GM18511 (cell line): Measurements from ENCODE around the gene MTA3.
"Not testable (repeated sequence)": the region's sequence is repeated elsewhere in the genome, so short reads cannot be mapped to it uniquely, and the experiment has no call there.

Experiments used
- ATAC-seq: cut with Tn5 transposase; IDR thresholded peaks from one replicate; pipeline ENCODE4 v1.9.1; 2021; ENCODE audit warnings: mild to moderate bottlenecking, moderate library complexity; ENCODE audit not compliant: unreplicated experiment

Gene MTA3

DNA sequence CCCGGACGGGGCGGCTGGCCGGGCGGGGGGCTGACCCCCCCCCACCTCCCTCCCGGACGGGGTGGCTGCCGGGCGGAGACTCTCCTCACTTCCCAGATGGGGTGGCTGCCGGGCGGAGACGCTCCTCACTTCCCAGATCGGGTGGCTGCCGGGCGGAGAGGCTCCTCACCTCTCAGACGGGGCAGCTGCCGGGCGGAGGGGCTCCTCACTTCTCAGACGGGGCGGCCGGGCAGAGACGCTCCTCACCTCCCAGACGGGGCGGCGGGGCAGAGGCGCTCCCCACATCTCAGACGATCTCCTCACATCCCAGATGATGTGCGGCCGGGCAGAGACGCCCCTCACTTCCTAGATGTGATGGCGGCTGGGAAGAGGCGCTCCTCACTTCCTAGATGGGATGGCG, 37.7 kb downstream of the MTA3 start:
- not testable (repeated sequence) for ATAC-seq

DNA sequence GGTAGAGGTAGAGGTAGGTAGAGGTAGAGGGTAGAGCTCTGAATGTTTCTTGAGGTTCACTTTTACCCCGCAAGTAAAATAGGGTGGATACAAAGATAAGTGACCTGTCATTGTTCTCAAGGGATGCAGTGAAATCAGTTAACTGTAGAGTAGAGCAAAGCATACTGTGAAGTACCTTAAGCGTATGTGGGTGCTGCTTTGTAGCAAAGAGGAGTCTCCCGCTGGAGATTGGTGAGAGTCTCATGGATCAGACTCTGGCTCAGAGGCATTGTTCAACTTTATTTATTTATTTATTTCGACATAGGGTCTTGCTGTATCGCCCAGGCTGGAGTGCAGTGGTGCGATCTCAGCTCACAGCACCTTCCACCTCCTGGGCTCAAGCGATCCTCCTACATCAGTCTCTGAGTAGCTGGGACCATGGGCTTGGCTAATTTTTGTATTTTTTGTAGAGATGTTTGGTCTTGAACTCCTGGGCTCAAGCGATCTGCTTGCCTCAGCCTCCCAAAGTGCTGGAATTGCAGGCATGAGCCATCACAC, 38.7 kb downstream of the MTA3 start:
- no peak for ATAC-seq

DNA sequence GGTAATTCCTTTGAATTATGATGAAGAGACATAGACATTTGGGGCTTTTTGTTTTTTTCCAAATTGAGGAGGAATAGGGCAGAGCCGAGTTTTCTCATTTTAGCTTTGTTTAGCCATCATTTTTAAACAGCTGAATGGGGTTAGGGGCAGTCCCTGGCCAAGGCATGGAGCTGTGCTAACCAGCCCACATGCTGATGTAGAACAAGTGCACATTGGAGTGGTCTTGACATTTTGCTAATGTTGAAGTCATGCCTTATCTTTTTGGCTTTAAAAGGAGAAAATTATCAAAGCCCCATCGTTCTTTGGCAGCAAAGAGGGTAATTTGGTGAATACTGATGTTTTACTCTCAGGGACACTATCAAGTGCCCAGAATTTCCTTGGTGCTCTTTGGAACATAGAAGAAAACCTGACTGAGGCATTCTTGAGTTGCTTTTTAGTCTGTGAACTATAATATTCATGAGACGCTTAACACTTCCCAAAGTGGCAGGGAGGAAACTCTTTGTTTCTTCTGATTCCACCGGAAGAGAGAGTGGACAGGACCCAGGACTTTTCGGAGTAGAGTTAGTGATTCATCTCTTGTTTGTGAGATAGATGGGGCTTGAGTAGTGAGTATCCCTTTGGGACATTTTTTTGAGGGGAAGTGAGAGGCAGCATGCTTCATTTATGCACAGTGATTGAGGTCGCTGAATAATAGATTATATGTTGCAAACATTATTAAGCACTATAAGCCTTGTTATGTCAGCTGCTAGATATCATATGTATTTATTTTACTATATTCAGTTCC, 45.0 kb downstream of the MTA3 start:
- no peak for ATAC-seq

DNA sequence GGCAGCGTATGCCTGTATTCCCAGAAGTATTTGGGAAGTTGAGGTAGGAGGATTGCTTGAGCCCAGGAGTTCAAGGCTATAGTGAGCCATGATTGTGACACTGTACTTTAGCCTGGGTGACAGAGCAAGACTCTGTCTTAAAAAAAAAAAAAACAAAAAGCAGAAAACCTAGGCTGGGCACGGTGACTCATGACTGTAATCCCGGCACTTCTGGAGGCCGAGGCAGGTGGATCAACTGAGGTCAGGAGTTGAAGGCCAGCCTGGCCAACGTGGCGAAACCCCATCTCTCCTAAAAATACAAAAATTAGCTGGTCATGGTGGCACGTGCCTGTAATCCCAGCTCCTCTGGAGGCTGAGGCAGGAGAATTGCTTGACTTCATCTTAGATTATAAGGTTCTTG, 46.4 kb downstream of the MTA3 start:
- no peak for ATAC-seq

DNA sequence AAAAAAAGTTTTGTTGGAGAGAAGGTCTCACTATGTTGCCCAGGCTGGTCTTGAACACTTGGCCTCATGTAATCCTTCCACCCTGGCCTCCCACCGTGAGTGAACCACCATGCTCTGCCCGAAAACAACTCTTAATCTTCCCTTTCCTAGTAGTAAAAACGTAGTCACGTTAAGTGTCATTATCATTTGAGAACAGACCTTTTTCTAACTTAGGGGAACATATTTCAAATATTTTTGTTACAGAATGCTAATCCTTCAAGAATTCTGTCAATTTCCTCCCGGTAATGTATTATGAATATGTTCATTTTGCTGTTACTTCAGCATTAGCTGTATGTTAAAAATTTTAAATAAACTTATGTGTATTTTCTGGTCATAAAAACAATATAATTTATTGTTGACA, 49.7 kb downstream of the MTA3 start:
- ATAC-seq = no peak

DNA sequence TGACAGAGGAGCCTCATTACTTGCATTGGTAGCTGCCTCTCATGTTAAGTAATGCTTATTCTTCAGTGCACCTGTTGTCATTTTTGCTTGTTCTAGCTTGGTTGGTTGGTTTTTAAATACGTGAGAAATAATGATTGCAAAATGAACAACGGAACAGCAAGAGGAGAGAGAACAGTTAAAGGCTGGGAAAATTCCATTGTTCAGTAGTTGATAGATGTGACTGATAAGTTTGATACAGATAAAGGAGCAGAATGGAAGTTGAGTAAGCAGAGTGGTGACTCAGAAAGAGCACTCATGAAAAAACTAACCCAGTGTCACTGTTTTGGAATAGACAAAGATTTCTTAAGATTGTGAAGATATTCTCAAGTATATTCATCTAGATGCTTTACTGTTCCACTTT, 50.5 kb downstream of the MTA3 start:
- ATAC-seq = no peak

DNA sequence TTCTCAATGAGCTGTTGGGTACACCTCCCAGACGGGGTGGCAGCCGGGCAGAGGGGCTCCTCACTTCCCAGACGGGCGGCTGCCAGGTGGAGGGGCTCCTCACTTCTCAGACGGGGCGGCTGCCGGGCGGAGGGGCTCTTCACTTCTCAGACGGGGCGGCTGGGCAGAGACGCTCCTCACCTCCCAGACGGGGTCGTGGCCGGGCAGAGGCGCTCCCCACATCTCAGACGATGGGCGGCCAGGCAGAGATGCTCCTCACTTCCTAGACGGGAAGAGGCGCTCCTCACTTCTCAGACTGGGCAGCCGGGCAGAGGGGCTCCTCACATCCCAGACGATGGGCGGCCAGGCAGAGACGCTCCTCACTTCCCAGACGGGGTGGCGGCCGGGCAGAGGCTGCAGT, 53.2 kb downstream of the MTA3 start:
- ATAC-seq = not testable (repeated sequence)

DNA sequence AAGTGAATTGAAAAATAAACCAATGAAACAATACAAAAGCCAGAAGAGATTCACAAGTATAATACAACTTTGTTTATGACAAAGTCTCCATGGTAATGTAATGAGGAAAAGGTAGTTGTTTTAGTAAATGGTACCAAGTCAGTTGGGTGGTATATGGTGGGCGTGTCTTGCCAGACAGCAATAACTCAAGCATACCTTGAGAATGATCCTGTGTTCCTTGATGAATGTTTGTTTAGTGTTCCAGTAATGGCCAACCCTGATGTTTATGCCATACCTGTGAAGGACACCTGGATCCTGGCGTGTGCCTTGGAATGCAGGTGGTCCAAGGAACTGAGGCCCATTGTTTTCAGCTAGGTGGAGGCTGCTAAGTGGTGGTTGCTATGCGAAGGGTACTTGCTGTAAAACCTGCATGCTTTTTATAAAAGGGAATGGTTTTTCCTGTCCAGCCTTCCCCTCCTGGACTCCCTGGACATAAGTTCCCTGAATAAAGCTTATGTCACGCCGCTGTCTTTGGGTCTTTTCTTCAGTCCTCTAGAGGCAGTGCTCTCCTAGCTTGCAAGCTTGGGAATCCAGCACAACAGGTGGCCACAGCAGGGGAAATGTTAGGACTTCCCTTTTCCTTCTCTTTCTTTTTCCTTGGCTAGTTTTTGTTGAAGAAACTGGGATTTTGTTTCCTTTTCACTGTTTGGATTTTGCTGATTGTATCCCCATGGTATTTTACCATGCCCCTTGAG, 54.7 kb downstream of the MTA3 start:
- ATAC-seq = no peak

DNA sequence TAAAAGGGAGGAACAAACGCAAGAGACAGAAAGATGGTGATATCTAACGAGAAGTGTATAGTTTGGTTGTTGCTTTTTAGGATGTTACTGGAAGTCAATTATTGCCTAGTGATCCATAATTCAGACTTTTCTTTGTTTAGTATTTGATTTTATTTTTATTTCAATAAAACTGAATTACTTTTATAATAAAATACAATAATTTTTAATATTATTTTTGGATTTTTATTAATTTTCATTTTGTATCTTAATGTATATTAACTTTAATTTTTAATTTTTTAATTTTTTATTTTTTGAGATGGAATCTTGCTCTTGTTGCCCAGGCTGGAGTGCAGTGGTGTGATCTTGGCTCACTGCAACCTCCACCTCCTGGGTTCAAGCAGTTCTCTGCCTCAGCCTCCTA, 55.6 kb downstream of the MTA3 start:
- ATAC-seq = no peak

DNA sequence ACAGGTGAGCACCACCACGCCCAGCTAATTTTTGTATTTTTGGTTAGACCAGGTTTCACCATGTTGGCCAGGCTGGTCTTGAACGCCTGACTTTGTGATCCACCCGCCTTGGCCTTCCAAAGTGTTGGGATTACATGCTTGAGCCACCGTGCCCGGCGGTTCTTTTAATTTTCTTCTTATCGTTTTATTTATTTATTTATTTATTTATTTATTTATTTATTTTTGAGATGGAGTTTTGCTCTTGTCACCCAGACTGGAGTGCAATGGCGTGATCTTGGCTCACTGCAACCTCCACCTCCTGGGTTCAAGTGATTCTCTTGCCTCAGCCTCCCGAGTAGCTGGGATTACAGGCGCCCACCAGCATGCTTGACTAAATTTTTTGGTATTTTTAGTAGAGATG, 59.6 kb downstream of the MTA3 start:
- not testable (repeated sequence) for ATAC-seq

DNA sequence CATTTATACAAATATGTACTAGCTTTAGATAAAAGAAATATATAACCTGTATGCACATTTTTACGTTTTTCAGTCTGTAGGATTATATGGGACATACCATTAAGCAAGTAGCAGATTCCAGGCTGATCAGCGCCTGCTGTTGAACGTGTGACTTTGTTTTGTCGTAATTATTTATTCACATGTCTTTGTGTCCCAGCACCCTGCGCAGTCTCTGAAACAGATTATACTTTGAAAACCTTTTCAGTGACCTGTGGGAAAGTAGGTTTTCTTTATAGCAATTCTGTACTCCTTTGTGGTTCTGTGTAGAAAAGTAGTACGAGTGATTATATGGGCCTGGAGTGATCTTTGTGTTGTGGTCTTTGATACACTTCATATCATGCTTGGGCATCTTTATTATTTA, 68.5 kb downstream of the MTA3 start:
- ATAC-seq = no peak

DNA sequence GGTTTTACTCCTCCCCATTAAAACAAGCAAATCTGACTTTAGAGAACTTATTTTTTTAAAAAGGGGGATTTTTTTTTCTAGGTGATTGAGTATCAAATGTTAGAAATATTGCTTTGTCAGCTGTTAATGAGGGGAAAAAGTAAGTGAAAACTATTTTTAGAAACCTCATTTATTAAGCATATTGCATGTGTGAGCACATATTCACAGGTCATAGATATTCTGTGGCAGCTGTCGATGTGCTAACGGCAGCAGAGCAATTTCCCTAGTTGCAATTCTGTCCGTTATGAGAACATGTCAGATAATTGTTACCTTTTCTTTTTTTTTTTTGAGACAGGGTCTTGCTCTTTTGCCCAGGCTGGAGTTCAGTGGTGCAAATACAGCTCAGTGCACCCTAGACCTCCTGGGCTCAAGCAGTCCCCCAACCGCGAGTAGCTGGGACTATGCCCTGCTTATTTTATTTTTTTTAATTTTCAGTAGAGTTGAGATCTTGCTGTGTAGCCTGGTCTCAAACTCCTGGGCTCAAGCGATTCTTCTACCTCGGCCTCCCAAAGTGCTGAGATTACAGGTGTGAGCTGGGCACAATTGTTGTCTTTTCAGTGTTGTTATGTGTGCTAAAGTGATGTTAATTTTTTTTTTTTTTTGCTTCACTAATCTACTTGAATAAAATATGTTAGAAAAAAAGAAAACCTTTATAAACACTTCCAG, 69.8 kb downstream of the MTA3 start:
- no peak for ATAC-seq

DNA sequence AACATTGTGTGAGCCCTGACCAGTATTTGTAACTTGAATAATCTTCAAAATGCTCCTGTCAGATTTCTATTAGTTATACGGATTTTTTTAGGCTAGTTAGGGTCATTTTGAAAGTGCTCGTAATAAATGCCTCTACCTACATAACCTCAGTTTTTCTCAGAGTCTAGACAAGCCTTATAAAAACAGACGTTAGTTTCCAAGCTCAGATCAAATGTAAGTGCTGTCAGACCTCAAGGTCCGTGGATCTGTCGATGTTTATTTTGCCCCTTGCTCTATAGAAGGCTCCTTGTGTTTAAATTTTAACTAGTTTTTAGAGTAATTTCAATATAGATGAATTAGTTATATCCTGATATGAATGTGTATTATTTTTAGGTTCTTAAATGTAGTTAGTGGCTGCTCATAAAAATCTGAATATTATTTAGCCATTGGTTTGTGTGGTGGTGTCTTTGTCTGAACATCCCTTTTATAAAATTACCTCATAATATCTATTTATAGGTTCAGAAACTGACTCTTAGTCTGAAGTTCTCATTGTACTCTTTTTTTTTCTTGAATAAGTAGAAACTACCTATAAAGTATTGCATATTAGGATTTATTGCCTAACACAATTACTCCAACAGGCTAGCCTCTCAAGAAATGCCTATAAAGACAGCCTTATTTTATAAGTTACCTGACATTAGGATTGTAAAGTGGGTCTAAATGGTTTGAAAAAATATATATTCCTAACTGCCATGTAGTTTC, 71.1 kb downstream of the MTA3 start:
- ATAC-seq = no peak

DNA sequence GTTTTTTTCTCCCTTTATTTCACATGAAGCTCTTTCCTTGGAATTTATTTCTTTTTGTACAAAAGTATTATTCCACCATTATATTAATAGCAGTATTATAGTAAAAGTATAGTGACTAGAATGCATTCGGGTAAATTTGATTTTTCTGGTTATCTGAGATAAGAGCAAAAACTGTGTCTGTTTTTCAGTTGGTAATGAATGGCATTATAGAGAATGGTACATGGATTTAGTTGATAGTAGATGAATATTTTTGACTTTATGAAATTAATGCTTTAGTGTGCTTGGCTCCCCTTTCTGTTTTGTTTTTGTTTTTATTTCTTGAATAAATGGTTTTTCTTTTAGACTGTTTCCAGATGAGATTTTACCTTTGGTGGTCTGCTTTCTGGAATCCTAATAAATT, 71.8 kb downstream of the MTA3 start:
- ATAC-seq = no peak

DNA sequence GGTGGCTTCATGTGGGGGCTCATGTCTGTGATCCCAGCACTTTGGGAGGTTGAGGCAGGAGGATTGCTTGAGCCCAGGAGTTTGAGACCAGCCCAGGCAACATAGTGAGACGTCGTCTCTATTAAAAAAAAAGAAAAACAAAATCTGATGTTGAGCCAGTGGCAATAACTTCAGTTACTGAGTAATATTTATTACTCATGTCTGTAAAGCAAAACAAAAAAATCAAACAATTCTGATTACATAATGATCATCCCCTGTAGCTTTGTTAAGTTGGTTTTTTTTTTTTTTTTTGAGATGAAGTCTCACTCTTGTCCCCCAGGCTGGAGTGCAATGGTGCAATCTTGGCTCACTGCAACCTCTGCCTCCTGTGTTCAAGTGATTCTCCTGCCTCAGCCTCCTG, 73.9 kb downstream of the MTA3 start:
- not testable (repeated sequence) for ATAC-seq

DNA sequence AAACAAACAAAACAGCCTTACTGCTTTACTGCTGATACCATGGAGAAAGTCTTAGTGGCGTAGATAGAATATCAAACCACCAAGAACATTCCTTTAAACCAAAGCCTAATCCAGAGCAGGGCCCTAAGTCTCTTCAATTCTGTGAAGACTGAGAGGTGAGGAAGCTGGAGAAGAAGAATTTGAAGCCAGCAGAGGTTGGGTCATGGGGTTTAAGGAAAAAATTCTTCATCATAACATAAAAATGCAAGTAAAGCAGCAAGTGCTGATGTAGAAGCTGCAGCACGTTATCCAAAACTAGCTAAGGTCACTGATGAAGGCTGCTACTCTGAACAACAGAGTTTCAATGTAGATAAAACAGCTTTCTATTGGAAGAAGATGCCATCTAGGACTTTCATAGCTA, 77.1 kb downstream of the MTA3 start:
- no peak for ATAC-seq

DNA sequence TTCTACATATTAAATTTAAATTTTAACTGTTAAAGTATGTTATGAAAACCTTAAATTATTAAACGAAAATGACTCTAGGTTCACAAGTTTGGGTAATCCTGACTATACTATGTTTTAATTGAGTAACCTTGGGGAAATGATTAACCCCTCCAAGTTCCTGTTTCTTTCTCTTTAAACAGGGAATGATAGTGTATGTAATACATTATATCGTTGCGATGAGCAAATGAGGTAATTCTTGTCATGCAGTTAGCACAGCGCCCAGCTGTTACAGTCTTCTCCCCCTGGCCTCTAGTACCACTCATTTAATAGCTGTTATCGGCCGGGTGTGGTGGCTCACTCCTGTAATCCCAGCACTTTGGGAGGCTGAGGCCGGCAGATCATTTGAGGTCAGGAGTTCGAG, 80.4 kb downstream of the MTA3 start:
- no peak for ATAC-seq

DNA sequence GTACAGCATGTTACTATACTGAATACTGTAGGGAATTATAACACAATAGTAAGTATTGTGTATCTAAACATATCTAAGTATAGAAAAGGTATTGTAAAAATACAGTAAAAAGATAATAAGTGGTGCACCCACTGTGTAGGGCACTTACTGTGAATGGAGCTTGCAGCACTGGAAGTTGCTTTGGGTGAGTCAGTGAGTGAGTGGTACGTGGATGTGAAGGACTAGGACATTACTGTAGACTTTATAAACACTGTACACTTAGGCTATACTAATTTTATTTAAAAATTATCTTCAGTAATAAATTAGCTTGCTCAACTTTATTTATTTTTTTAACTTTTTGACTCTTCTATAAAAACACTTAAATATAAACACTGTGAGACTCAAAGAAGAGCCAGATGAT, 82.6 kb downstream of the MTA3 start:
- ATAC-seq = no peak

DNA sequence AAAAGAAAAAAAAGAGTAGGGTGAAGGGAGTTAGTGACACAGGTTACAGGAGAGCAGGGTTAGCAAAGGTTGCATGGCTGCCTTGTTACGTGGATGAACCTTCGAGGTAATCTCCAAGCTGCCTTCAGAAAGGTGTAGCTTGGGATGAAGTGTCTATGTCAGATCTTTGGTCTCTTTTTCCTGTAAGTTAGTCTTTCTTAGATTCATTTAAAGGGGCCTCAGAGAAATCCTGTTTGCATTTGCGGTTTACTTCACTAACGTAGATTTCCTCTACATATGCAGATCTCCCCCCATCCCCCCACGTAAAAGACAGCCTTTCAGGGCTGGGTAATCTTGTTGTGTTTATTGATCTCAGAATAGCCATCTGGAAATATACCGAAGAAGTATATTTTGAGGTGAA, 83.7 kb downstream of the MTA3 start:
- ATAC-seq = no peak

DNA sequence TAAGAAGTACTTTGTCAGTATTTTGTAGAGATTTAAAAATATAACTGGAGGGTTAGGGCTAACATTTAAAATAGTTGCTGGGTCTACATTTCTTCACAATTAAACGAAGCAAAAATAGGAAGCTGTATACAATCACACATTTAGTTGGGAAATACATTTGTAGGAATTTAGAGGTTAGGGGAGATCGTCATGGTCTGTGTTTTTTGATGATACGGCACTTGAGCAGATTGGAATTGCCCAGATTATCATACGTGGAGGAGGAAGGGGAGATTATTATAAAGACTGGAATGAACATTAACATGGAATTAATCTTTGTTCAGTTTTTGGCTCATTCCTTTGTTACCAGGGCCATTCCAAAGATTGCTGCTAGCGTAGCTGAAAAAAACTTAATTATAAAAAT, 84.6 kb downstream of the MTA3 start:
- ATAC-seq = no peak

DNA sequence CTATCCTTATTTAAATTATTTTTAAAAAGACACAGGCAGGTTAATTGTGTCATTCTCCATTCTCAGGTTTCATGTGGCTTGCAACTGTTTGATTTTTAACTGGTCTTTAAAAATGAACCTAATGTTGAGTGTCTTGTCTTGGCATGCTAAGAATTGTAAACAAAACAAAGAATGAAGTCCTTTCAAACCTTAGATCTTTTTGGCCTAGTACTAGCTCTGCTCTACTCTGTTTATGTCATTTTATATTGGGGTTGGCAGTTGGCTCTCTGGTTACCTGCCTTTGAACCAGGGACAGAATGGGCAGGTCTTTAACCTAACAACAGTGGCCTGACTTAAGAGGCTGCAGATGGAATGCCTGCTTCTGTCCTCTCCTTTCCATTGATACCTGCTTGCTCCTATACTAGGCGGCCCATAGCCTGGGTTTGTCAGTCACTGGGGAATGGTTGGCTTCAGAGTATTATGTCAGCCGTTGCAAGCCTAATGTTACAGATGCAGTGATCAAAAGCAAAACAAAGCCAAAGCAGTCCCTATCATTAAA, 85.5 kb downstream of the MTA3 start:
- ATAC-seq = no peak
